Sigmoid colon (tissue), 4 donors: ENCODE measurements around the gene SYNC.

ENCODE experiments used
- CTCF ChIP-seq, 4 experiments: fragments of 450-650 bp in 3 of 4; fragments of 200-600 bp in 1 of 4; IDR thresholded peaks; one replicate each; pipeline ENCODE4 v1.5.1; 2016 to 2019; ENCODE audit warnings: antibody characterized with exemption in 4 of 4, mild to moderate bottlenecking in 3 of 4, moderate library complexity in 2 of 4
- POLR2A ChIP-seq, 2 donors: fragments of 450-650 bp; IDR thresholded peaks; one replicate each; pipeline ENCODE4 v1.6.1; 2016; ENCODE audit warnings: antibody characterized with exemption in 2 of 2, mild to moderate bottlenecking in 2 of 2, moderate library complexity in 2 of 2
- POLR2AphosphoS5 ChIP-seq, 4 donors: sonication (generic); formaldehyde crosslinking; IDR thresholded peaks; one replicate each; pipeline ENCODE4 v1.6.1; 2017; ENCODE audit warnings: antibody characterized with exemption in 4 of 4

- no peak for TF ChIP-seq CTCF (IDR thresholded peaks at IDR 0.05)
- TF ChIP-seq POLR2AphosphoS5 (IDR thresholded peaks at IDR 0.05), result no peak
- no peak for TF ChIP-seq POLR2A (IDR thresholded peaks at IDR 0.05)
Measured at GRCh38 chr1:32749332-32749731, 46.8 kb upstream of the SYNC start.
